T-helper 17 cell (primary cell): ENCODE data around the gene SPIN1. TPM values are rescaled to one million over a fixed set of nuclear protein-coding genes. Genes with fewer than 3 reads are reported as not detected.

Experiments
- total RNA-seq, 4 donors: library from RNA in 2 of 4; stranded (reverse) in 2 of 4; gene quantifications; one replicate each; pipeline ENCODE4 v1.2.3 and lab custom pipeline; 2022 to 2026

The SPIN1 gene
- total RNA-seq, 2 donors from 2014 or later = 18.7 to 25.1 TPM

Other genes with a start within 250 kb of the SPIN1 start
- not detected for gene SPATA31C2, start 250.0 kb upstream of the SPIN1 start, total RNA-seq
- gene NXNL2, start 146.7 kb downstream of the SPIN1 start, total RNA-seq = not detected